ENCODE measurements around the gene GAREM1.

Gene GAREM1

GRCh38 chr18:32339045-32339444 lies 131.6 kb downstream of the GAREM1 start:
- Histone ChIP-seq H3K9me3 (ENCODE audit: control insufficient read depth, low read length) (no peaks in the 10 kb centered on the region), H3K27me3 (replicated peaks; ENCODE audit: control insufficient read depth, insufficient read depth, low read length, poor library complexity, severe bottlenecking) (no peaks in the 10 kb centered on the region), H3K27ac (ENCODE audit: insufficient read depth, low read length, poor library complexity, severe bottlenecking) (no peak overlapping the region), H3K4me1 (ENCODE audit: control insufficient read depth, insufficient read depth, low read length, poor library complexity, severe bottlenecking) (no peaks in the 10 kb centered on the region), H3K4me3 (ENCODE audit: insufficient read depth, low read depth, low read length, poor library complexity, severe bottlenecking) (no peak overlapping the region), H3K36me3 (ENCODE audit: control insufficient read depth, insufficient read depth, low read length) (no peaks in the 10 kb centered on the region)
- DNase-seq = no peak

GRCh38 chr18:32337821-32338220 lies 132.9 kb downstream of the GAREM1 start:
- no peaks in the 10 kb centered on the region for H3K4me1 ChIP-seq (ENCODE audit: control insufficient read depth, insufficient read depth, low read length, poor library complexity, severe bottlenecking)
- no peak for DNase-seq

GRCh38 chr18:32337347-32337746 lies 133.3 kb downstream of the GAREM1 start:
- H3K9me3 ChIP-seq (ENCODE audit: control insufficient read depth, low read length) = no peaks in the 10 kb centered on the region
- no peaks in the 10 kb centered on the region for H3K27me3 ChIP-seq (replicated peaks; ENCODE audit: control insufficient read depth, insufficient read depth, low read length, poor library complexity, severe bottlenecking)
- no peak overlapping the region for H3K4me3 ChIP-seq (ENCODE audit: insufficient read depth, low read depth, low read length, poor library complexity, severe bottlenecking)
- no peaks in the 10 kb centered on the region for H3K4me1 ChIP-seq (ENCODE audit: control insufficient read depth, insufficient read depth, low read length, poor library complexity, severe bottlenecking)
- no peak overlapping the region for H3K27ac ChIP-seq (ENCODE audit: insufficient read depth, low read length, poor library complexity, severe bottlenecking)
- DNase-seq = no peak
- no peaks in the 10 kb centered on the region for H3K36me3 ChIP-seq (ENCODE audit: control insufficient read depth, insufficient read depth, low read length)

More at GRCh38 chr18:32337821-32338220, 132.9 kb downstream of the GAREM1 start:
- Histone ChIP-seq H3K27ac (ENCODE audit: insufficient read depth, low read length, poor library complexity, severe bottlenecking) (no peak overlapping the region), H3K9me3 (ENCODE audit: control insufficient read depth, low read length) (no peaks in the 10 kb centered on the region), H3K27me3 (replicated peaks; ENCODE audit: control insufficient read depth, insufficient read depth, low read length, poor library complexity, severe bottlenecking) (no peaks in the 10 kb centered on the region), H3K36me3 (ENCODE audit: control insufficient read depth, insufficient read depth, low read length) (no peaks in the 10 kb centered on the region), H3K4me3 (ENCODE audit: insufficient read depth, low read depth, low read length, poor library complexity, severe bottlenecking) (no peak overlapping the region)

- no peaks in the 10 kb centered on the region for H3K9me3 ChIP-seq (ENCODE audit: control insufficient read depth, low read length)
- DNase-seq = no peak
- H3K36me3 ChIP-seq (ENCODE audit: control insufficient read depth, insufficient read depth, low read length) = no peaks in the 10 kb centered on the region
- H3K4me1 ChIP-seq (ENCODE audit: control insufficient read depth, insufficient read depth, low read length, poor library complexity, severe bottlenecking) = no peaks in the 10 kb centered on the region
- no peak overlapping the region for H3K27ac ChIP-seq (ENCODE audit: insufficient read depth, low read length, poor library complexity, severe bottlenecking)
- no peak overlapping the region for H3K4me3 ChIP-seq (ENCODE audit: insufficient read depth, low read depth, low read length, poor library complexity, severe bottlenecking)
- no peaks in the 10 kb centered on the region for H3K27me3 ChIP-seq (replicated peaks; ENCODE audit: control insufficient read depth, insufficient read depth, low read length, poor library complexity, severe bottlenecking)
These were observed 135.5 kb downstream of the GAREM1 start for GRCh38 chr18:32335228-32335627.

- Histone ChIP-seq H3K9me3 (ENCODE audit: control insufficient read depth, low read length) (no peaks in the 10 kb centered on the region), H3K4me1 (ENCODE audit: control insufficient read depth, insufficient read depth, low read length, poor library complexity, severe bottlenecking) (no peaks in the 10 kb centered on the region)
- DNase-seq = no peak
These were observed 136.9 kb downstream of the GAREM1 start for GRCh38 chr18:32333781-32334180.

GRCh38 chr18:32332708-32333107 lies 138.0 kb downstream of the GAREM1 start:
- DNase-seq = no peak
- H3K27ac ChIP-seq (ENCODE audit: insufficient read depth, low read length, poor library complexity, severe bottlenecking) = no peak overlapping the region
- no peaks in the 10 kb centered on the region for H3K4me1 ChIP-seq (ENCODE audit: control insufficient read depth, insufficient read depth, low read length, poor library complexity, severe bottlenecking)
- no peaks in the 10 kb centered on the region for H3K27me3 ChIP-seq (replicated peaks; ENCODE audit: control insufficient read depth, insufficient read depth, low read length, poor library complexity, severe bottlenecking)
- H3K36me3 ChIP-seq (ENCODE audit: control insufficient read depth, insufficient read depth, low read length) = no peaks in the 10 kb centered on the region
- H3K9me3 ChIP-seq (ENCODE audit: control insufficient read depth, low read length) = no peaks in the 10 kb centered on the region
- no peak overlapping the region for H3K4me3 ChIP-seq (ENCODE audit: insufficient read depth, low read depth, low read length, poor library complexity, severe bottlenecking)

More at GRCh38 chr18:32333781-32334180, 136.9 kb downstream of the GAREM1 start:
- no peaks in the 10 kb centered on the region for H3K27me3 ChIP-seq (replicated peaks; ENCODE audit: control insufficient read depth, insufficient read depth, low read length, poor library complexity, severe bottlenecking)
- no peak overlapping the region for H3K4me3 ChIP-seq (ENCODE audit: insufficient read depth, low read depth, low read length, poor library complexity, severe bottlenecking)
- H3K27ac ChIP-seq (ENCODE audit: insufficient read depth, low read length, poor library complexity, severe bottlenecking) = no peak overlapping the region
- H3K36me3 ChIP-seq (ENCODE audit: control insufficient read depth, insufficient read depth, low read length) = no peaks in the 10 kb centered on the region

- H3K36me3 ChIP-seq (ENCODE audit: control insufficient read depth, insufficient read depth, low read length) = no peaks in the 10 kb centered on the region
- DNase-seq = no peak
- no peaks in the 10 kb centered on the region for H3K4me1 ChIP-seq (ENCODE audit: control insufficient read depth, insufficient read depth, low read length, poor library complexity, severe bottlenecking)
- no peak overlapping the region for H3K4me3 ChIP-seq (ENCODE audit: insufficient read depth, low read depth, low read length, poor library complexity, severe bottlenecking)
- no peaks in the 10 kb centered on the region for H3K9me3 ChIP-seq (ENCODE audit: control insufficient read depth, low read length)
- H3K27ac ChIP-seq (ENCODE audit: insufficient read depth, low read length, poor library complexity, severe bottlenecking) = no peak overlapping the region
- no peaks in the 10 kb centered on the region for H3K27me3 ChIP-seq (replicated peaks; ENCODE audit: control insufficient read depth, insufficient read depth, low read length, poor library complexity, severe bottlenecking)
These were observed 141.7 kb downstream of the GAREM1 start for GRCh38 chr18:32328974-32329373.

GRCh38 chr18:32328379-32328778 lies 142.3 kb downstream of the GAREM1 start:
- Histone ChIP-seq H3K27ac (ENCODE audit: insufficient read depth, low read length, poor library complexity, severe bottlenecking) (no peak overlapping the region), H3K36me3 (ENCODE audit: control insufficient read depth, insufficient read depth, low read length) (no peaks in the 10 kb centered on the region), H3K4me1 (ENCODE audit: control insufficient read depth, insufficient read depth, low read length, poor library complexity, severe bottlenecking) (no peaks in the 10 kb centered on the region), H3K9me3 (ENCODE audit: control insufficient read depth, low read length) (no peaks in the 10 kb centered on the region), H3K27me3 (replicated peaks; ENCODE audit: control insufficient read depth, insufficient read depth, low read length, poor library complexity, severe bottlenecking) (no peaks in the 10 kb centered on the region), H3K4me3 (ENCODE audit: insufficient read depth, low read depth, low read length, poor library complexity, severe bottlenecking) (no peak overlapping the region)
- no peak for DNase-seq

- no peaks in the 10 kb centered on the region for H3K4me1 ChIP-seq (ENCODE audit: control insufficient read depth, insufficient read depth, low read length, poor library complexity, severe bottlenecking)
- DNase-seq = no peak
- no peak overlapping the region for H3K4me3 ChIP-seq (ENCODE audit: insufficient read depth, low read depth, low read length, poor library complexity, severe bottlenecking)
- no peaks in the 10 kb centered on the region for H3K9me3 ChIP-seq (ENCODE audit: control insufficient read depth, low read length)
- H3K27me3 ChIP-seq (replicated peaks; ENCODE audit: control insufficient read depth, insufficient read depth, low read length, poor library complexity, severe bottlenecking) = no peaks in the 10 kb centered on the region
- no peak overlapping the region for H3K27ac ChIP-seq (ENCODE audit: insufficient read depth, low read length, poor library complexity, severe bottlenecking)
- H3K36me3 ChIP-seq (ENCODE audit: control insufficient read depth, insufficient read depth, low read length) = no peaks in the 10 kb centered on the region
These were observed 144.0 kb downstream of the GAREM1 start for GRCh38 chr18:32326450-32327308.

GRCh38 chr18:32324181-32324580 lies 146.5 kb downstream of the GAREM1 start:
- Histone ChIP-seq H3K4me3 (ENCODE audit: insufficient read depth, low read depth, low read length, poor library complexity, severe bottlenecking) (no peak overlapping the region), H3K4me1 (ENCODE audit: control insufficient read depth, insufficient read depth, low read length, poor library complexity, severe bottlenecking) (no peaks in the 10 kb centered on the region), H3K36me3 (ENCODE audit: control insufficient read depth, insufficient read depth, low read length) (no peaks in the 10 kb centered on the region), H3K27ac (ENCODE audit: insufficient read depth, low read length, poor library complexity, severe bottlenecking) (no peak overlapping the region), H3K9me3 (ENCODE audit: control insufficient read depth, low read length) (no peaks in the 10 kb centered on the region), H3K27me3 (replicated peaks; ENCODE audit: control insufficient read depth, insufficient read depth, low read length, poor library complexity, severe bottlenecking) (no peaks in the 10 kb centered on the region)
- DNase-seq = no peak
